Activated B cell treated with CpG ODN at 0.5 μM for 24 hours (primary cell): ENCODE measurements around the gene NOTCH4. TPM values are rescaled to one million over a fixed set of nuclear protein-coding genes. Genes with fewer than 3 reads are reported as not detected.
"Not testable (repeated sequence)": the region's sequence is repeated elsewhere in the genome, so short reads cannot be mapped to it uniquely, and the experiment has no call there.

Experiments used
- ATAC-seq: fragments of 200-7000 bp; cut with Tn5 transposase; one replicate; pipeline ENCODE4 v1.10.0; 2021; ENCODE audit warnings: low read depth, mild to moderate bottlenecking, moderate library complexity
- CTCF ChIA-PET: fragments of 350-600 bp; sonication (Branson Sonifier 250); formaldehyde crosslinking; loops from one replicate; lab custom pipeline; 2021; ENCODE audit warnings: antibody characterized with exemption; lab: Charles Lee
- POLR2A ChIA-PET: fragments of 350-600 bp; sonication (Branson Sonifier 250); formaldehyde crosslinking; loops from one replicate; lab custom pipeline; 2021; ENCODE audit warnings: antibody characterized with exemption; lab: Charles Lee
- DNase-seq: peaks from one replicate; pipeline ENCODE4 v3.0.0; 2022
- H3K27ac Mint-ChIP-seq: one replicate; pipeline ENCODE4 v1.8.0; 2020; ENCODE audit warnings: mixed read lengths
- H3K27me3 Mint-ChIP-seq: one replicate; pipeline ENCODE4 v1.8.0; 2021; ENCODE audit warnings: mixed read lengths
- H3K36me3 Mint-ChIP-seq: one replicate; pipeline ENCODE4 v1.8.0; 2021; ENCODE audit warnings: low read depth, mixed read lengths
- H3K4me1 Mint-ChIP-seq: one replicate; pipeline ENCODE4 v1.8.0; 2021; ENCODE audit warnings: mixed read lengths
- H3K4me3 Mint-ChIP-seq: one replicate; pipeline ENCODE4 v1.8.0; 2020; ENCODE audit warnings: mild to moderate bottlenecking, mixed read lengths
- H3K9me3 Mint-ChIP-seq: one replicate; pipeline ENCODE4 v1.8.0; 2020; ENCODE audit warnings: mixed read lengths
- CTCF ChIP-seq: fragments of 200-600 bp; IDR thresholded peaks from one replicate; pipeline ENCODE4 v1.8.0; 2022; ENCODE audit warnings: antibody characterized with exemption, mild to moderate bottlenecking
- intact Hi-C: fragments of 100-400 bp; cut with micrococcal nuclease; formaldehyde crosslinking; loops from one replicate; pipeline ENCODE4 v1.15.1; 2024
- total RNA-seq: library from RNA; stranded (reverse); gene quantifications from 2 replicates; pipeline ENCODE4 v1.2.3, GENCODE V29; 2022

NOTCH4 gene
- total RNA-seq, 1 donor from 2014 or later = 3.3 TPM

GRCh38 chr6:32247401-32247800, 23.5 kb upstream of the NOTCH4 start:
- DNase-seq (no peak), ATAC-seq (no peak)
- ChIA-PET POLR2A (no interaction called here), CTCF (interaction anchor here (4.3 kb wide), 1 partner anchor 166 kb away, joined by 64 read pairs; no protein-coding TSS in a partner anchor)
- Mint-ChIP-seq H3K36me3 (no peaks in the 10 kb centered on the region), H3K27ac (no peak overlapping the region), H3K9me3 (no peaks in the 10 kb centered on the region), H3K27me3 (no peaks in the 10 kb centered on the region), H3K4me3 (no peak overlapping the region), H3K4me1 (peaks cover 28% of the 10 kb centered on the region)
- TF ChIP-seq CTCF = no peak
- intact Hi-C loops = loop anchor here (10.0 kb wide), 1 partner anchor 617 kb away; no protein-coding TSS in a partner anchor

- ATAC-seq (peak; percentile 91), DNase-seq (peak; percentile 77)
- TF ChIP-seq CTCF = no peak
- H3K27me3 Mint-ChIP-seq = no peaks in the 10 kb centered on the region
- peak overlapping the region; percentile 81 for H3K4me3 Mint-ChIP-seq
- CTCF ChIA-PET = interaction anchor here (0.8 to 4.3 kb wide), 20 partner anchors 9 to 626 kb away, joined by 3 to 64 read pairs (median 4); partner anchors contain the start of gene GPSM3
- no peaks in the 10 kb centered on the region for H3K9me3 Mint-ChIP-seq
- H3K4me1 Mint-ChIP-seq = peaks cover 16% of the 10 kb centered on the region
- POLR2A ChIA-PET = interaction anchor here (1.2 to 2.3 kb wide), 3 partner anchors 49 to 187 kb away, joined by 3 to 11 read pairs (median 4); partner anchors contain the start of gene GPSM3
- H3K36me3 Mint-ChIP-seq = no peaks in the 10 kb centered on the region
- intact Hi-C loops = loop anchor here (1.0 to 10.0 kb wide), 5 partner anchors 126 to 620 kb away; no protein-coding TSS in a partner anchor
- H3K27ac Mint-ChIP-seq = peak overlapping the region; percentile 50
These were observed 21.1 kb upstream of the NOTCH4 start for GRCh38 chr6:32244946-32245398.

GRCh38 chr6:32244270-32244669, 20.4 kb upstream of the NOTCH4 start:
- Mint-ChIP-seq H3K4me3 (no peak overlapping the region), H3K9me3 (no peaks in the 10 kb centered on the region), H3K27me3 (no peaks in the 10 kb centered on the region), H3K36me3 (no peaks in the 10 kb centered on the region), H3K4me1 (peaks cover 9% of the 10 kb centered on the region), H3K27ac (no peak overlapping the region)
- ATAC-seq (no peak), DNase-seq (no peak)
- CTCF ChIA-PET = interaction anchor here (1.3 to 4.3 kb wide), 7 partner anchors 52 to 549 kb away, joined by 3 to 64 read pairs (median 4); partner anchors contain the start of gene GPSM3
- intact Hi-C loops = loop anchor here (10.0 kb wide), 1 partner anchor 621 kb away; no protein-coding TSS in a partner anchor
- POLR2A ChIA-PET = interaction anchor here (2.3 kb wide), 1 partner anchor 52 kb away, joined by 11 read pairs; the partner anchor contains the start of gene GPSM3
- TF ChIP-seq CTCF = no peak

GRCh38 chr6:32242318-32242813, 18.5 kb upstream of the NOTCH4 start:
- ChIA-PET CTCF (interaction anchor here (0.5 to 0.7 kb wide), 2 partner anchors 9 to 13 kb away, joined by 3 read pairs; no protein-coding TSS in a partner anchor), POLR2A (interaction anchor here (0.9 kb wide), 1 partner anchor 126 kb away, joined by 7 read pairs; no protein-coding TSS in a partner anchor)
- not testable (repeated sequence) for H3K9me3 Mint-ChIP-seq, ATAC-seq, H3K4me1 Mint-ChIP-seq, H3K27ac Mint-ChIP-seq, H3K36me3 Mint-ChIP-seq, H3K27me3 Mint-ChIP-seq, DNase-seq, H3K4me3 Mint-ChIP-seq
- intact Hi-C loops = loop anchor here (10.0 kb wide), 1 partner anchor 622 kb away; no protein-coding TSS in a partner anchor

- TF ChIP-seq CTCF = no peak
- CTCF ChIA-PET = no interaction called here
- POLR2A ChIA-PET = no interaction called here
- intact Hi-C loops = loop anchor here (10.0 kb wide), 1 partner anchor 624 kb away; no protein-coding TSS in a partner anchor
- H3K36me3 Mint-ChIP-seq = no peaks in the 10 kb centered on the region
- H3K4me3 Mint-ChIP-seq = no peak overlapping the region
- H3K27ac Mint-ChIP-seq = no peak overlapping the region
- H3K4me1 Mint-ChIP-seq = peaks cover 8% of the 10 kb centered on the region
- no peaks in the 10 kb centered on the region for H3K27me3 Mint-ChIP-seq
- ATAC-seq (no peak), DNase-seq (no peak)
- no peaks in the 10 kb centered on the region for H3K9me3 Mint-ChIP-seq
These were observed 16.8 kb upstream of the NOTCH4 start for GRCh38 chr6:32240686-32241085.
